ENCODE data around the gene SETBP1.

The SETBP1 gene

GRCh38 chr18:44811572-44812125 is 131.0 kb downstream of the SETBP1 start:
- TF ChIP-seq MAX (IDR thresholded peaks at IDR 0.05; ENCODE audit: low read depth, low read length) (no peak), MYC (IDR thresholded peaks at IDR 0.05; ENCODE audit: low read depth, low read length) (no peak), CTCF (IDR thresholded peaks at IDR 0.05; ENCODE audit: low read depth, low read length) (no peak)
- DNase-seq (ENCODE audit: low read depth): no peak
- H3K4me3 ChIP-seq (ENCODE audit: low read depth, low read length): no peak overlapping the region

GRCh38 chr18:44812426-44812825 is 131.7 kb downstream of the SETBP1 start:
- no peak for DNase-seq (ENCODE audit: low read depth)
- TF ChIP-seq CTCF (IDR thresholded peaks at IDR 0.05; ENCODE audit: low read depth, low read length) (no peak), MAX (IDR thresholded peaks at IDR 0.05; ENCODE audit: low read depth, low read length) (no peak), POLR2A (IDR thresholded peaks at IDR 0.05; ENCODE audit: extremely low read depth, insufficient read length) (no peak), MYC (IDR thresholded peaks at IDR 0.05; ENCODE audit: low read depth, low read length) (no peak)
- no peak overlapping the region for H3K4me3 ChIP-seq (ENCODE audit: low read depth, low read length)

- TF ChIP-seq CTCF (IDR thresholded peaks at IDR 0.05; ENCODE audit: low read depth, low read length) (no peak), POLR2A (IDR thresholded peaks at IDR 0.05; ENCODE audit: extremely low read depth, insufficient read length) (no peak), MAX (IDR thresholded peaks at IDR 0.05; ENCODE audit: low read depth, low read length) (no peak)
- no peak overlapping the region for H3K4me3 ChIP-seq (ENCODE audit: low read depth, low read length)
- DNase-seq (ENCODE audit: low read depth): no peak
Observed at GRCh38 chr18:44813586-44813985, 132.9 kb downstream of the SETBP1 start.

- no peak for DNase-seq (ENCODE audit: low read depth)
- TF ChIP-seq MAX (IDR thresholded peaks at IDR 0.05; ENCODE audit: low read depth, low read length) (no peak), POLR2A (IDR thresholded peaks at IDR 0.05; ENCODE audit: extremely low read depth, insufficient read length) (no peak), CTCF (IDR thresholded peaks at IDR 0.05; ENCODE audit: low read depth, low read length) (no peak), MYC (IDR thresholded peaks at IDR 0.05; ENCODE audit: low read depth, low read length) (no peak)
- no peak overlapping the region for H3K4me3 ChIP-seq (ENCODE audit: low read depth, low read length)
Observed at GRCh38 chr18:44815108-44815507, 134.4 kb downstream of the SETBP1 start.

- no peak overlapping the region for H3K4me3 ChIP-seq (ENCODE audit: low read depth, low read length)
- no peak for DNase-seq (ENCODE audit: low read depth)
- no peak for TF ChIP-seq MAX (IDR thresholded peaks at IDR 0.05; ENCODE audit: low read depth, low read length)
- TF ChIP-seq POLR2A (IDR thresholded peaks at IDR 0.05; ENCODE audit: extremely low read depth, insufficient read length): no peak
- no peak for TF ChIP-seq MYC (IDR thresholded peaks at IDR 0.05; ENCODE audit: low read depth, low read length)
- TF ChIP-seq CTCF (IDR thresholded peaks at IDR 0.05; ENCODE audit: low read depth, low read length): no peak
Observed at GRCh38 chr18:44816050-44816449, 135.4 kb downstream of the SETBP1 start.

- no peak for DNase-seq (ENCODE audit: low read depth)
Observed at GRCh38 chr18:44816477-44816876, 135.8 kb downstream of the SETBP1 start.

More at GRCh38 chr18:44816477-44816876, 135.8 kb downstream of the SETBP1 start:
- H3K4me3 ChIP-seq (ENCODE audit: low read depth, low read length): no peak overlapping the region
- TF ChIP-seq POLR2A (IDR thresholded peaks at IDR 0.05; ENCODE audit: extremely low read depth, insufficient read length) (no peak), CTCF (IDR thresholded peaks at IDR 0.05; ENCODE audit: low read depth, low read length) (no peak), MAX (IDR thresholded peaks at IDR 0.05; ENCODE audit: low read depth, low read length) (no peak), MYC (IDR thresholded peaks at IDR 0.05; ENCODE audit: low read depth, low read length) (no peak)

All from NB4 (cell line).